COR-L47 (cell line): ENCODE results near the gene KRT74.

Source experiments
- DNase-seq: peaks from one replicate; lab custom pipeline; 2025; lab: John Stamatoyannopoulos, UW

Gene KRT74

GRCh38 chr12:52521175-52521567, 52.5 kb downstream of the KRT74 start:
- no peak for DNase-seq

- DNase-seq = no peak
These were observed 53.6 kb downstream of the KRT74 start, which contains the start of gene KRT5 for GRCh38 chr12:52519826-52520662. TSS of gene KRT5 (minus strand) at chr12:52520394. CDS start at chr12:52520296, 98 bp downstream.

- DNase-seq = no peak
These were observed 54.3 kb downstream of the KRT74 start for GRCh38 chr12:52519387-52519703.

- no peak for DNase-seq
These were observed 54.9 kb downstream of the KRT74 start for GRCh38 chr12:52518574-52519386.

DNA sequence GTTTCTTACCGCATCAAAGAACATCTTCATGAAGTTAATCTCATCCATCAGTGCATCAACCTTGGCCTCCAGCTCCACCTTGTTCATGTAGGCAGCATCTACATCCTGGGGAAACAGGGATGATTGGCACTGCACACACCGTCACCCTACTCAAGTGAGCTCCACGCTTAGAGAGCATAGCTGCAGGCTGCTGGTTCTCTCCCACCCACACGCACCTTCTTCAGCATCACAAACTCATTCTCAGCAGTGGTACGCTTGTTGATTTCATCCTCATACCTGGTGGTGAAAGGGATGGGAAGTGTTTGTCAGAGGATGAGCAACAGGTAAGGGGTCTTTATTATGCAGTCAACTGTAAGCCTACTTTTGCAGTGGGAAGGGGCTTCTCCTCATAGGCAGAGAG, 55.8 kb downstream of the KRT74 start:
- DNase-seq = no peak

DNA sequence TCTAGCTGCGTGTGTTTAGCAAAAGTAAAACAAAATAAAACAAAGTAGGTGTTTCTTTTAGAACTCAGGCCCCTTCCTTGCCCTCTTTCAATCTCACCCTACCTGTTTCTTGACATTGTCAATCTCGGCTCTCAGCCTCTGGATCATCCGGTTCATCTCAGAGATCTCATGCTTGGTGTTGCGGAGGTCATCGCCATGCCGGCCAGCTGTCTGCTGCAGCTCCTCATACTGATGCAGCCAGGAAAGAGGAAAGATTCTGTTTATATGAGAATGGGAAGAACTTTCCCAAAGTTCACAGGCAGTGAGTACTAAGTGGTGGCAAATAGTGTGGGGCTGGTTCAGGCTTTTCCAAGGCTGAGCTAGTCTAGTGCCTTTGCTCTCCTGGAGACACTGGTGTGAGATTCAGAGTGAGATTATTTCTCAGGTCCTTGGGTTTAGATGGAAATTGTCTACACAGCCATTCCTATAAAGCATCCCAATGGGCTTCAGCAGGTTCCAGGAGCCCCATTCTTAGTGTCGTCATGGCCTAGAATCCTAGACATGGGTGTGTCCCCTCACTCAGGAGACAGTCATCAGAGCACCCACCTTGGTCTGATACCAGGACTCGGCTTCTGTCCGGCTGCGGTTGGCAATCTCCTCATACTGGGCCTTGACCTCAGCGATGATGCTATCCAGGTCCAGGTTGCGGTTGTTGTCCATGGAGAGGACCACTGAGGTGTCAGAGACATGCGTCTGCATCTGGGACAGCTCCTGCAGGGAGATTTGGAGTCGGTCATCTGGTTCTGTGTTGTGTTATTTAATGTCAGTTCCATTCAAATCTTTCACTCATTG, 56.4 kb downstream of the KRT74 start:
- DNase-seq = no peak

GRCh38 chr12:52515927-52516831, 57.5 kb downstream of the KRT74 start:
- no peak for DNase-seq
